ENCODE results near the gene FAM169A.
"Not testable (repeated sequence)": the region's sequence is repeated elsewhere in the genome, so short reads cannot be mapped to it uniquely, and the experiment has no call there.

FAM169A gene, protein sequence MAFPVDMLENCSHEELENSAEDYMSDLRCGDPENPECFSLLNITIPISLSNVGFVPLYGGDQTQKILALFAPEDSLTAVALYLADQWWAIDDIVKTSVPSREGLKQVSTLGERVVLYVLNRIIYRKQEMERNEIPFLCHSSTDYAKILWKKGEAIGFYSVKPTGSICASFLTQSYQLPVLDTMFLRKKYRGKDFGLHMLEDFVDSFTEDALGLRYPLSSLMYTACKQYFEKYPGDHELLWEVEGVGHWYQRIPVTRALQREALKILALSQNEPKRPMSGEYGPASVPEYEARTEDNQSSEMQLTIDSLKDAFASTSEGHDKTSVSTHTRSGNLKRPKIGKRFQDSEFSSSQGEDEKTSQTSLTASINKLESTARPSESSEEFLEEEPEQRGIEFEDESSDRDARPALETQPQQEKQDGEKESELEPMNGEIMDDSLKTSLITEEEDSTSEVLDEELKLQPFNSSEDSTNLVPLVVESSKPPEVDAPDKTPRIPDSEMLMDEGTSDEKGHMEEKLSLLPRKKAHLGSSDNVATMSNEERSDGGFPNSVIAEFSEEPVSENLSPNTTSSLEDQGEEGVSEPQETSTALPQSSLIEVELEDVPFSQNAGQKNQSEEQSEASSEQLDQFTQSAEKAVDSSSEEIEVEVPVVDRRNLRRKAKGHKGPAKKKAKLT

DNA sequence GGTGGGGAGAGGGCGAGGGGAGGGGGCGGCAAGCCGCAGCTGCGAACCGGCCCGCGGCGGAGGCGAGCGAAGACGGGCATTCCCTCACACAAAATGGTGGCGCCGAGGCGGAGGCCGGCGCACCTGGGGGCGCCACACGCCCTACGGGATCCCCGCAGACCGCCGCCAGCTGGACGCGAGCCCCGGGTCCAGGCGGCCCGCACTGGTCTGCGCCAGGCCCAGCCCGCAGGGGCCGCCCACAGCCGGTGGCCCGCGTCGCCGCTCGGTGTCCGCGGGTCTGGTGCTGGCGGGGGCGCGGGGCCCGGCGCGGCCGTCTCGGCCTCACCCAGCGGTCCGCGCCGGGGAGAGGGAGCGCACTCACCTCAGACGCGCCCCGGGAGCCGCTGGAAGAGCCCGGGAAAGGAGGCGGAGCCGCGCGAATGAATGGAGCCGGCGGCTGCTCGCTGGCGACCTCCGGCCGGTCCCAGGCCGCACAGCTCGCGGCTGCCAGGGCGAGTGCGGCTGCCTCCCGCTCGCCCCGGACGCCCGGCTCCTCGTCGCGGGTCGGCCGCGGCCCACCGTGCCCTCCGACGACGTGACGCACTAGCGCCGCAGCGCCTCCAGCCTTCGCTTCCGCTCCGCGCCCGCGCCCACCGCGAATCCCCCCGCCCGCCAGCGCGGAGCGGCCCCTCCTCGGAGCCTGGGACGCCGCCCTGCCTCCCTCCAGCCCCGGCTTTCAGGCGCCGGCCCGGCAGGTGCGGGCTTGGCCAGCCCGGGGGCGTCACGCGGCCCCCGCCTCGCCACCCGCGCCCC is at the start of gene FAM169A:
TSS of gene FAM169A (minus strand) at position 584 of the 792 bp plus-strand sequence. CDS start 24,711 bp downstream, outside the sequence.
- peak; percentile 7 for DNase-seq

DNA sequence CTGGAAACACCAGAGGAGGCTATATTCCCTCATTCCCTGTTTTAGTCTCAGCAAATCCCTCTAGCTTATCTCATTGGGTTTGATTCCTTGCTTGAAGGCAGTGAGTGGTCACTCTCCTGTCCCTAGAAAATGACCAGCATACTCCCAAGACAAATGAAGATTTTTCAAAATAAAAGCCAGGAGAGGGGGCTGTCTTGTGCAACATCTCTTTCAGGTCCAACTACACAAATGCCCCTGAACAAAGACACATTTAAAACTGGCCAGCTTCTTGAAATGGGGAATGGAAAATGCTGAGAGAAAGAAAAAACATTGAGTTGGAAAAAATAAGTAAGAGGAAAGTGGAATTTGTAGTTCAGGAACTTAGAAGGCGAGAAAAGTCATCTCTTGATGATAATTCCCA is 49.3 kb upstream of the FAM169A start:
- DNase-seq, result no peak

DNA sequence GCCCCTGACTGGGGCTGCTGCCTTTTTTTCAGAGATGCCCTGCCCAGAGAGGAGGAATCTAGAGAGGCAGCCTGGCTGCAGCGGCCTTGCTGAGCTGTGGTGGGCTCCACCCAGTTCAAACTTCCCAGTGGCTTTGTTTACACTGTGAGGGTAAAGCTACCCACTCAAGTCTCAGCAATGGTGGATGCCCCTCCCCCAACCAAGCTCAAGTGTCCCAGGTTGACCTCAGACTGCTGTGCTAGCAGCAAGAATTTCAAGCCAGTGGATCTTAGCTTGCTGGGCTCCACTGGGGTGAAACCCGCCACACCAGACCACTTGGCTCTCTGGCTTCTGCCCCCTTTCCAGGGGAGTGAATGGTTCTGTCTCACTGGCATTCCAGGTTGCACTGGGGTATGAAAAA is 45.2 kb upstream of the FAM169A start:
- DNase-seq, result not testable (repeated sequence)

DNA sequence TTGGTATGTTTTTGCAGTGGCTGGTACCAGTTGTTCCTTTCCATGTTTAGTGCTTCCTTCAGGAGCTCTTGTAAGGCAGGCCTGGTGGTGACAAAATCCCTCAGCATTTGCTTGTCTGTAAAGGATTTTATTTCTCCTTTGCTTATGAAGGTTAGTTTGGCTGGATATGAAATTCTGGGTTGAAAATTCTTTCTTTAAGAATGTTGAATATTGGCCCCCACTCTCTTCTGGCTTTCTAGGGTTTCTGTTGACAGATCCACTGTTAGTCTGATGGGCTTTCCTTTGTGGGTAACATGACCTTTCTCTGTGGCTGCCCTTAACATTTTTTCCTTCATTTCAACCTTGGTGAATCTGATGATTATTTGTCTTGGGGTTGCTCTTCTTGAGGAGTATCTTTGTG is 43.7 kb upstream of the FAM169A start:
- DNase-seq, result not testable (repeated sequence)

DNA sequence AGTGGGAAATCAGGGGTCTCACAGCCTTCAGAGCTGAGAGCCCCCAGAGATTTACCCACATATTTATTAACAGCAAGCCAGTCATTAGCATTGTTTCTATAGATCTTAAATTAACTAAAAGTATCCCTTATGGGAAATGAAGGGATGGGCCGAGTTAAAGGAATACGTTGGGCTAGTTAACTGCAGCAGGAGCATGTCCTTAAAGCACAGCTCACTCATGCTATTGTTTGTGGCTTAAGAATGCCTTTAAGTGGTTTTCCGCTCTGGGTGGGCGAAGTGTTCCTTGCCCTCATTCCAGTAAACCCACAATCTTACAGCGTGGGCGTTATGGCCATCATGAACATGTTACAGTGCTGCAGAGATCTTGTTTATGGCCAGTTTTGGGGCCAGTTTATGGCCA is 42.0 kb upstream of the FAM169A start:
- not testable (repeated sequence) for DNase-seq

DNA sequence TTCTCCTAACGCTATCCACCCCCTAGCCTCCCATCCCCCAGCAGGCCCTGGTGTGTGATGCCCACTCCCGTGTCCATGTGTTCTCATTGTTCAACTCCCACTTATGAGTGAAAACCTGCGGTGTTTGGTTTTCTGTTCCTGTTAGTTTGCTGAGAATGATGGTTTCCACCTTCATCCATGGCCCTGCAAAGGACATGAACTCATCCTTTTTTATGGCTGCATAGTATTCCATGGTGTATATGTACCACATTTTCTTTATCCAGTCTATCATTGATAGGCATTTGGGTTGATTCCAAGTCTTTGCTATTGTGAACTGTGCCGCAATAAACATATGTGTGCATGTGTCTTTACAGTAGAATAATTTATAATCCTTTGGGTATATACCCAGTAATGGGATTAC is 38.5 kb upstream of the FAM169A start:
- DNase-seq, result not testable (repeated sequence)

DNA sequence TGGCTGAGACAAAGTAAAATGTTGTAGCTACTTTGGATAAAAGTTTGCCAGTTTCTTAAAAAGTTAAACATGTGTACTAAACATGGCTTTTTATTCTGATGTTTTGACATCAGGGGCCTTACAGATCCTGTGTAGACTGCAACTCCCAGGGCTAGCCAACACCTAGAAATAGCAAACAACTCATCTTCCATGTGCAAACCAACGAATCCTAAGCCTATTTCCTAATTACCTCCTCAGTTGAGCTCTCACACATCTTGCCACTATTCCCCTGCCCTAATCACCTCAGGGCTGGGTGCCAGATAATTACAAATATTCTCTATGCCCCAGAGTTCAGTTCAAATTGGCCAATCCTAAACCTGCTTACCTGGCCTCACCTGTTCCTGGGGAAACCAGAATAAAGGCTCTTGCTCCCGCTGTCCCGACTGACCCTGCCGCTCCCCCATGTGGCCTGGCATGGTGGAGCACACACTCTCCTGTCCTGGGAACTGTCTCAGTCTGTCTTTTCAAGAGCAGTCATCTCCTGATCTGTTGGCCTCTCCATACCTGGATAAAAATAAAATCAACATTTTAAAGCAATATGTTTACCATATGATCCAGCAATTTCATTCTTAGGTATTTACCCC is 37.1 kb upstream of the FAM169A start:
- peak; percentile 28 for DNase-seq

DNA sequence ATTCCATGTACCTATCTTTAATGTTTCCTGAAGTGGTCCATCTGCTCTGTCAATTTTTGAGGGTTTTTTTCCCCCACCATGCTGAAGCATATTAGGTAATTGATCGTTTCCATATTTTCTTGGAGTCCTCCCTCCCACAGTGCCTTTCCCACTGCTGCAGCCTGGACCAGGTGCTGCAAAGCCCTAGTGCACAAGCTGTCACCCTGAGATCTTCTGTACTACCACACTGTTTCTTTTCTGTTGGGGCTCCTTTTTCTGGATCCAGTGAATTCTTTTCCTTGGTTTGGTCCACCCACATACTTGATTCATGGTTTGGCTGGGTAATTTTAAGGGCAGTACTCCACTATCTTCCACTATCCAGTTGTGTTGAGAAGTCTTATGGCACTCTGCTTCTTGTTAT is 30.9 kb upstream of the FAM169A start:
- no peak for DNase-seq

DNA sequence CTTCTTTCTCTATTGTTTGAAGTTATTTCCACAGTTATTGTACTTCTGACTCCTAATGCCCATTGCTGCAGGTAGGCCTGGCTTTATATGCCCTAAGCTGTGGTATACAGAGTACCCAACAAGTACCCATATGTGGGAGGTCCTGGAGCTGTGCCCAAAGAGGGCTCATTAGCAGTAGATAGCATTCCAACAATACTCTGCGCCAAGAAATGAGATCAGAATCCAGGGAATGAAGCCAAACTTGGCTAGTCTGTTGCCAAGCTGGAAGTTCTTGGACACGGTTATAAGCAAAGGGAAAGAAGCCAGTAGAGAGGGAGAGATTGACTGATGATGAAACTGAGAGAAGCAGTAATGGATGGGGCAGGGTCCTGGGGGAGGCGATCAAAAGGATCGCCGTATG is 29.7 kb upstream of the FAM169A start:
- no peak for DNase-seq

DNA sequence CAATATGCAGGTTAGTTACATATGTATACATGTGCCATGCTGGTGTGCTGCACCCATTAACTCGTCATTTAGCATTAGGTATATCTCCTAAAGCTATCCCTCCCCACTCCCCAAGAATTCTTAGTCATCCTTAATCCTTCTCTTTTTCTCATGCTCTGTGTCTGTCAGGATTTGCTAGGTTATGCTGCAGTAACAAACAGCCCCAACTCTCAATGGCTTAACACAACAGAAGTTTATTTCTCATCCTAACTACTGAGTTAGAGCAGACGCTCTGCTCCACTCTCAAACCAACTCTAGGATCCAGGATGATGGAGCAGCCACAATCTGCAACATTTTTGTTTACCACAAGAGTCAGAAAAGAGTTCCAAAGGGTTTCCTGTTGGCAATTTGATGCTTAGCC is 28.2 kb upstream of the FAM169A start:
- DNase-seq, result no peak

DNA sequence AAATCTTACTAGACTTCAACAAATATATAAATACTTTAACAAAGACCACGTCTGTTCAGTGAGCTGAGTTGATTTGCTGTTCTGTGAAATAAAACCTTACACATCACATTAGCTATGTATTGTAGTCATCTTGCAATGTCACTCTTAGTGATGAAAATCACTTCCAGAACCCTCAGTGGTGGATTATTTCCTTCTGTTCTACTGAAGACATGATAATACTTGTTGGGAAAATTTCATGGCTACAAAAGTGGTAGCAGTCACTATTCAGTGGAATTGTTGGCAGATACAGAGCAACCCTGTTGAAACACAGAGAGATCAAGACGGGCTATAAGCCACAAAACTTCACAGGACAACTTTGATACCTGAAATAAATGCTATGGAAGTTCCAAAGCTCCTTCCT is 26.7 kb upstream of the FAM169A start:
- DNase-seq, result no peak

DNA sequence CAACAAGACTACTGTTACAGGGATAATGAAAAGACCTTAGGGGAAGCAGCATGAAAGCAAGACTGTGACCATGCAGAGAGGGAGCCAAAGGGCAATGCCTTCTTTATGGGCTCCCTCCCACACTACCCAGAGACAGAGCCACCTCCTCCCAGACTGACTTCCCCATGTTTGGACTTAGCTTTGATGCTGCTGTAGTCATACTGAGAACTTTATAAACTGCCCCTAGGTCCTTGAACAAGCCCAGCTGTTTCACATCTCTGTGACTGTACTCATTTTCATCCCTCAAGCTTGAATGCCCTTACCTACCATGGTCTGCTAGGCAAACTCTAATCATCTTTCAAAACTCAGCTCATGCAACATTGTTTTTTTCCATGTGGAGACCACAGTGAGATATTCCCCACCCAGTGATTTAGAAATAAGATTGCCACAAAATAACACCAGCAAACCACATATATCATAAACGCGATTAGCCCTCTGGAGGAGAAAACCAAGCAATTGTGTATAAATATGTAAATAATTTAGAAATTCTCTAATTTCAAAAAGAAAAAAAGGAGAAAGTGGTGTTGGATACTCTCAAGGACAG is 23.4 kb upstream of the FAM169A start:
- DNase-seq, result no peak

DNA sequence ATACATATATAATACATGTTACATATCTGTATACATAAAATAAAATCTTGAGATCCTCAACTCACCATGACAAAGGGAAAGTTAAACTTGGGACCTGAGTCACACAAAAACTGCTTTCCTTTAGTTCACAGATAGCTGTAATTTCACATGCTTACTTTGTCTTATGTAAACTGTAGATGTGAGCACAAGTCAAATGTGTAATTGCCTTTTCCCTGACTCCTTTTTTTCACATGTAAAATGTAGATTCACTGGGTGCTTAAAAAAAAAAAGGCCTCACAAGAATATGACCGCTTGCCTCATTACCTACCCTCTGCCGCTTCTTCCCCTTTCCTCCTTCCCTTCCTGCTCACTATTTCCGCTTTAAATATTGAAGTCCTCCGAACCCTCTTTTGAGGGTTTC is 21.9 kb upstream of the FAM169A start:
- no peak for DNase-seq

DNA sequence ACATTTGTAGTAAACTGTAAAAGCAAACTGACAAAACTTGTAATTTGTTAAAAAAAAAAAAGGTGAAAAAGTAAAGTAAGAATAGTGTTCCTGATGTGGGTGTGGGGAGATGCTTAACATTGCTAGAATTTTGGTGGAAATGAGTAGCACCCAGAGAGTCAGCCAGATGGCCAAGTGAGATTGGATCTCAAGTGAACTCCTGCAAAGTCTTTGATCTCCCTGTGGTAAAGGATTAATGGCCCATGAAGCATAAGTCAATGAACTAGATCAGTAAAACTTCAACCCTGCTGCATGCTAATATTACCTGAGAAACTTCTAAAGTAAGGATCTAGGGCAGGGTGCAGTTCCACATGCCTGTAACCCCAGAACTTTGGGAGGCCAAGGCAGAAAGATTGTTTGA is 19.0 kb upstream of the FAM169A start:
- no peak for DNase-seq

DNA sequence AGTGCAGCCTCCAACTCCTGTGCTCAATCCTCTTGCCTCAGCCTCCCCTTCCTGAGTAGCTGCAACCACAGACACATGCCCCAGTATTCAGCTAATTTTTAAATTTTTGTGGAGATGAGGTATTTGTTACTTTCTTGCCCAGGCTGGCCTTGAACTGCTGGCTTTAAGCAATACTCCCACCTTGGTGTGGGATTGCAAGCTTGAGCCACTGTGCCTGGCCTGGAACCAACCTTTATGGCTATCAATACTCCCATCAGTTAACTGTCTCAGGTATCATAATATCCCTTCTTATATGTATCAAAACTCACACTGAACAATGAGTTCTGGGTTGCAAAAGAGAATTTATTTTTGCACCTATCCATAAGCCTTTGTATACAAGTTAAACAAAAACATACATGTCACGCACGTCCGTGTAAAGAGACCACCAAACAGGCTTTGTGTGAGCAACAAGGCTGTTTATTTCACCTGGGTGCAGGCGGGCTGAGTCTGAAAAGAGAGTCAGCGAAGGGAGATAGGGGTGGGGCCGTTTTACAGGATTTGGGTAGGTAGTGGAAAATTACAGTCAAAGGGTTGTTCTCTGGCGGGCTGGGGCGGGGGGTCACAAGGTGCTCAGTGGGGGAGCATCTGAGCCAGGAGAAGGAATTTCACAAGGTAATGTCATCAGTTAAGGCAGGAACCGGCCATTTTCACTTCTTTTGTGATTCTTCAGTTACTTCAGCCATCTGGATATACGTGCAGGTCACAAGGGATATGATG is 16.4 kb upstream of the FAM169A start:
- not testable (repeated sequence) for DNase-seq

DNA sequence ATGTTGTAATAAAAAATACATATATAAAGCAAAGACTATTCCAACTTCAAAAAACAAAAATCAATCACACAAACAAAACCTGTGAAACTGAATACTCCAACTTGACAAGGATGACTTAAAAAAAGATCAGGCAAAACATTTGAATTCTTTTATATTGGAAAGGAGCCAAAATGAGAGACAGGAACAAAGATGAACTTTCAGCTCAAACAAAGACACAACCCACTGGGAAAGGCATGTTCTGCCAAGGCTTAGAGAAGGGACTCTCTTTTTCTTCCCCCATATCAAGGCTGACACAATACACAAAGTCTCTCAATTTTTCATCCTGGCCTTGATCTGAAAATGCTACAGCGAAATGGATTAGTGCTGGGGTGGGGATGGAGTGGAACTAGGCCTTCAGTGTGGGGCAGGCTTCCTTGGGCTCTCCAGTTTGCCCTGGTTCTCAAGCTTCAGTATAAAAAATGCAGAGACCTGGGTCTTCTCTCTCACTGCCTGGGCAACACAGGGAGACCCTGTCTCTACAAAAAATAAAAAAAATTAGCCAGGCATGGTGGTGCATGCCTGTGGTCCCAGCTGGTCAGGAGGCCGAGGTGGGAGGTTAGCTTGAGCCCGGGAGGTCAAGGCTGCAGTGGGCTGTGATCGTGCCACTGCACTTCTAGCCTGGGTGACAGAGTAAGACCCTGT is 11.6 kb upstream of the FAM169A start:
- DNase-seq, result no peak

DNA sequence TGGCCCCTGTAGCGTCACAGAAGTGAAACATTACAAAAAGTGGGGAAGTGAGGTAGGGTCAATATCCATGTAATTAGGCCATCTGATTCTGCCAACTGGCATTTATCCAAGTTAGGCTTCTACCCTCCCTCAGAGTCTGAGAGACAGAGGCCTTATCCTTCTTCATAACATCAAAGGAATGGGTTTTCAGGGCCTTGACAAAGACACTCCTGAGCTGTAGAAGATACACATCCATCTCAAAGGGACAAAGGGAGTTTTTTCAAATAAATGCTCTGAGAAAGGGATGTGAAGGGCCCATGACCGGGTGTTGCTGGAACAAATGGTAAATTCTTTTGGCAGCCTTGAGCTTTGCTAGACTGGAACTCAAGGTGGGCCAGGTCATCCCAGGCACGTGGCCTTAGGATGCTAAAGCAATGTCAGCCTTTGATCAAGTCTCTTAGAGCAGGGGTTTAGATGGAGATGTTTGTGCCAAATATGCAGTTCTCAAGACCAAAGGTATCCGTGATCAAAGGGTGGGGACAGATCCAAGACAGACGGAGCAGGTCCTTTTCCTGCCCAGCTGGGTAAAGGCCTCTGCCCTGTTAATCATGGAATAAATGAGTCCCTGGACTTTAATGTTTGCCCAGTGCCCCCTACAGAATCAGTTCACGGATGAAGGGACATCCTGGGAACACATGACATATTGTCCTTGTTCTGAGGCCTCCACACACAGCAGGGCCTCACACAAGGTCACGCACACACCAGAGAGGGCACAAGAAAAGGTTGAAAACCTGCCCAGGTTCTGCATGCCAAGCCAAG is 10.0 kb upstream of the FAM169A start:
- DNase-seq, result no peak

DNA sequence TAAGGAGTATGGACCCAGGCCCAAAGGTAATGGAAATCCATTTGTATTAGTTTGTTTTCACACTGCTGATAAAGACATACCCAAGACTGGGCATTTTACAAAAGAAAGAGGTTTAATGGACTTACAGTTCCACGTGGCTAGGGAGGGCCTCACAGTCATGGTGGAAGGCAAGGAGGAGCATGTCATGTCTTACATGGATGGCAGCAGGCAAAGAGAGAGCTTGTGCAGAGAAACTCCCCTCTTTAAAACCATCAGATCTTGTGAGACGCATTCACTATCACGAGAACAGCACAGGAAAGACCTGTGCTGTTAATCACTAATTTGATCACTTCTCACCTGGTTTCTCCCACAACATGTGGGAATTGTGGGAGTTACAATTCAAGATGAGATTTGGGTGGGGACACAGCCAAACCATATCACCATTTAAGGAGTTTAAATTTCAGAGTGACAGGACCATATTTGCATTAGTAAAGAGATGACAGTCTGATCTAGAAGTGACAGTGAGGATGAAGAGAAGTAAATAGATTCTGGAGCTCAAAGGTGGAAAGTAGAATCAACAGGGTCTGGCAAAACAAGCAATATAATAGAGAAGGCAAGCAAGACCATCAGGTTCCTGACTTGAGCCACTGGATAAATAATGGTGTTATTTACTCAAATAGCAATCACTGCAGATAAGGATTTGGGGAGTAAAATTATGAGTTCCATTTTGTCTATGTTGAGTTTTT is 7.5 kb upstream of the FAM169A start:
- DNase-seq, result no peak

DNA sequence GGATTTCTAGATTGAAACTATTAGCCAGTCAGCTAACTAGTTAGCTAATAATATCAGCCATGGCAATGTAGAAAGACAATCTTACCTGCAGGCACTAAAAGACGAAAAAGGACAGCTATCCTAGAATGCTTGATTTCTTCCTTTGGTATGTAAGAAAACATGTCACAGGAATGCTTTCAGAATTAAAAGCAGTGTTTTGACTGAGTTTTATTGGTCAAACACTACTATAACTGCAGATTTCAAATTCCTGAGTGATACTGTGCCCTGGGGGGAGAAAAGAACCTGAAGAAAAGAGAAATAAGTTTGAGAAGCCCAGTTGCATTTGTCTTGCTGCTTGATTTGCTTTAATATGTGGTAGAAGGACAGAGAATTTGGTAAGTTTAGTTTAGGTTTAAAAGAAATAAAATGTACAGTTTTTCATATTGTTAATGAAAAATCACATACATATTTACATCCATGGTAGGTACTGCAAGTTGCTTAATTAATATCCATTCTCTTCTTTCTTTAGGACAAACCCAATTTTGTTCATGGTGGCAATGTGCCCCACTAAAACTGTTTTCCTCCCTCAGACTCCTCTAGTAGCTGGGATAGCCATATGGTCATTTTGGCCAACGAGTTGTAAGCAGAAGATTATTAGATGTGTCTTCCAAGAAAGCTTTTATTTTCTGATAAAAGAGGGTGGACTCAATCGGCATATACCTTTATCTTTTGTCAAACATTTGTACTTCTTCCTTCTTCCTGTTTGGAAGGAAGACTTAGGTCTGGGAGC is 4.3 kb upstream of the FAM169A start:
- no peak for DNase-seq

Measured in NCI-H526 treated with DMSO at 0.1 percent for 48 hours (cell line).